ENCODE measurements around the gene NECTIN1.

The NECTIN1 gene

GRCh38 chr11:119750056-119750455, 21.1 kb upstream of the NECTIN1 start:
- DNase-seq (ENCODE audit: low read depth in 1 of 2, low spot score in 1 of 2) = no peak
- H3K4me3 ChIP-seq (replicated peaks; ENCODE audit: insufficient read depth, low read length) = no peak overlapping the region
- H3K27ac ChIP-seq (replicated peaks) = no peak overlapping the region
- peaks cover 9% of the 10 kb centered on the region for H3K27me3 ChIP-seq (ENCODE audit: insufficient read depth, poor library complexity, severe bottlenecking)
- TF ChIP-seq REST (IDR thresholded peaks at IDR 0.05; ENCODE audit: insufficient replicate concordance, low read depth) = no peak
- TF ChIP-seq POLR2AphosphoS5 (IDR thresholded peaks at IDR 0.05; ENCODE audit: low read depth) = no peak
- no peak for TF ChIP-seq SPI1 (IDR thresholded peaks at IDR 0.05; ENCODE audit: borderline replicate concordance, low read depth)
- TF ChIP-seq CTCF (IDR thresholded peaks at IDR 0.05; ENCODE audit: insufficient read depth, low read length) = no peak
- no peak for TF ChIP-seq GABPA (IDR thresholded peaks at IDR 0.05; ENCODE audit: low read depth)

- no peak overlapping the region for H3K4me3 ChIP-seq (replicated peaks; ENCODE audit: insufficient read depth, low read length)
- H3K27ac ChIP-seq (replicated peaks) = no peak overlapping the region
- peaks cover 9% of the 10 kb centered on the region for H3K27me3 ChIP-seq (ENCODE audit: insufficient read depth, poor library complexity, severe bottlenecking)
- no peak for DNase-seq (ENCODE audit: low read depth in 1 of 2, low spot score in 1 of 2)
- no peak for TF ChIP-seq CTCF (IDR thresholded peaks at IDR 0.05; ENCODE audit: insufficient read depth, low read length)
- no peak for TF ChIP-seq GABPA (IDR thresholded peaks at IDR 0.05; ENCODE audit: low read depth)
- no peak for TF ChIP-seq POLR2AphosphoS5 (IDR thresholded peaks at IDR 0.05; ENCODE audit: low read depth)
Observed at GRCh38 chr11:119749006-119749565, 20.1 kb upstream of the NECTIN1 start.

DNA sequence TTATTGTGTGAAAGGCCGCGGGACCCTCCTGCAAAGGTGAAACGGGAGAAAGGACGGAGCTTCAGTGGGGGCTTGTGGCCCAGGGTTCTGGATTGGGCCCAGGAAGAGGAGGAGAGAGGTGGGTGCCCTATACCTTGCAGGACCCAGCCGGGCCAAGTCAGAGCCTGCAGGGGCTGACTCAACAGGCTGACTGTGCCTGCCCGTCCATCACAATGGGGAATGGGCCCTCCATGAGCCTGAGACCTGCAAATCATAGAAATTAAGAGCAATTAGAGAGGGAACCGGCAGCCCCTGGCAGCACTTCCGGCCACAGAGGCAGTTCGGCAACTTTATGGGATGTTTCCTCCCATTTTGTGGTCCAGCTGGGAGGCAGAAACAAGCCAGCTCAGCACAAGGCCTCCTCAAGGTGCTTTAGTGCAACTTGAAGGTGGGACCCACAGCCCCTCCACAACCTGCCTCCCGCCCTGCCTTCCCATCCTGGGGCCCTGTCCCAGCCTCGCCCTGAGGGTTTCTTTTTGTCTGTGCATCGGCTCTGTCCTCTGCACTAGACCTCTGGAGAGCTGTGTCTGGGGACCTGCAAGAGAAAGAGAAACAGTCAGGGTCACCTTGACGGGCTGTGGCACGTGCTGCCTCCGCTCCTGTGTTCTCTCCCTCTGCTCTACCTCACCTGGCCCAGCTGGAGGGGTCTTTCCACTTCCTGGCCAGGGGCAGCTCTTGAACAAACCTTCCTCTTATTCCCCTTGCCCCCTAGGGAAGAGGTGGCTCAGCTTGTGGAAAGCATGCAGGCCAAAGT, 19.1 kb upstream of the NECTIN1 start:
- DNase-seq (ENCODE audit: low read depth in 1 of 2, low spot score in 1 of 2) = no peak
- Histone ChIP-seq H3K27me3 (ENCODE audit: insufficient read depth, poor library complexity, severe bottlenecking) (peaks cover 8% of the 10 kb centered on the region), H3K4me3 (replicated peaks; ENCODE audit: insufficient read depth, low read length) (no peak overlapping the region), H3K27ac (replicated peaks) (no peak overlapping the region)
- TF ChIP-seq SPI1 (IDR thresholded peaks at IDR 0.05; ENCODE audit: borderline replicate concordance, low read depth) (no peak), REST (IDR thresholded peaks at IDR 0.05; ENCODE audit: insufficient replicate concordance, low read depth) (no peak), GABPA (IDR thresholded peaks at IDR 0.05; ENCODE audit: low read depth) (no peak), CTCF (IDR thresholded peaks at IDR 0.05; ENCODE audit: insufficient read depth, low read length) (no peak), POLR2AphosphoS5 (IDR thresholded peaks at IDR 0.05; ENCODE audit: low read depth) (no peak)
